HCT116 (cell line): Measurements from ENCODE around the gene SPG11. TPM values are rescaled to one million over a fixed set of nuclear protein-coding genes. Genes with fewer than 3 reads are reported as not detected.

Source experiments
- ATAC-seq: fragments of 200-7000 bp; cut with Tn5 transposase; 2 replicates; pipeline ENCODE4 v1.9.1; 2020; ENCODE audit warnings: mild to moderate bottlenecking, moderate library complexity
- BruUV-seq: library from RNA; stranded (reverse); fragments of 400-500 nt; replicated peaks from 2 replicates; lab custom pipeline; 2021; lab: Mats Ljungman, UMichigan
- CTCF ChIA-PET: fragments of 300-600 bp; sonication (Branson Sonifier 250); formaldehyde crosslinking; loops from one replicate; lab custom pipeline; 2021; ENCODE audit warnings: antibody characterized with exemption; lab: Charles Lee
- POLR2A ChIA-PET: fragments of 300-600, 350-600 bp; sonication (Branson Sonifier 250); formaldehyde crosslinking; loops from one replicate; lab custom pipeline; 2021; ENCODE audit warnings: antibody characterized with exemption; lab: Charles Lee
- RAD21 ChIA-PET, 2 experiments: fragments of 300-600 bp; sonication (Branson Sonifier 250); formaldehyde crosslinking; loops; one replicate each; lab custom pipeline; 2023; ENCODE audit warnings: low total read pairs in 2 of 2; ENCODE audit not compliant: uncharacterized antibody in 2 of 2, unreplicated experiment in 2 of 2, low non-redundant PET in 1 of 2; lab: Charles Lee
- DNase-seq: peaks from one replicate; pipeline ENCODE4 v3.0.0-alpha.2; 2010; ENCODE audit warnings: low read depth, low spot score
- H2AFZ ChIP-seq: fragments of 200-600 bp; shearing (Covaris generic), sonication (generic); 2 replicates; pipeline ENCODE4 v1.6.1; 2017; ENCODE audit warnings: low read depth, mixed run types, mixed read lengths, antibody characterized with exemption, low read length; ENCODE audit not compliant: poor library complexity, severe bottlenecking
- H3K27ac ChIP-seq: 2 replicates; pipeline ENCODE4 v1.5.1; 2012; ENCODE audit warnings: low read depth, low read length
- H3K27me3 ChIP-seq: fragments of 200-600 bp; sonication (generic); 2 replicates; pipeline ENCODE4 v1.6.1; 2016; ENCODE audit warnings: mixed run types, low read length, mixed read lengths; ENCODE audit not compliant: insufficient read depth
- H3K36me3 ChIP-seq, 2 experiments: fragments of 200-500 bp in 1 of 2; fragments of 200-600 bp in 1 of 2; sonication (Bioruptor generic) in 1 of 2; sonication (generic) in 1 of 2; 2 replicates each; pipeline versions ENCODE4 v1.5.1 to v1.6.1; 2014 to 2016; ENCODE audit warnings: low read length in 2 of 2, inconsistent platforms in 1 of 2, mixed read lengths in 1 of 2, mixed run types in 1 of 2; ENCODE audit not compliant: insufficient read depth in 2 of 2, control insufficient read depth in 1 of 2
- H3K4me1 ChIP-seq, 2 experiments: fragments of 200-600 bp in 1 of 2; sonication (generic) in 1 of 2; 2 replicates each; pipeline versions ENCODE4 v1.5.1 to v1.6.1; 2012 to 2017; ENCODE audit warnings: low read length in 2 of 2, inconsistent platforms in 1 of 2, mild to moderate bottlenecking in 1 of 2, mixed read lengths in 1 of 2, mixed run types in 1 of 2, moderate library complexity in 1 of 2; ENCODE audit not compliant: insufficient read depth in 2 of 2, control insufficient read depth in 1 of 2
- H3K4me2 ChIP-seq: fragments of 200-600 bp; sonication (generic); 2 replicates; pipeline ENCODE4 v1.6.1; 2017; ENCODE audit warnings: mixed run types, low read length, mixed read lengths
- H3K4me3 ChIP-seq, 2 experiments: fragments of 200-600 bp in 1 of 2; sonication (generic) in 1 of 2; replicated peaks in 1 of 2; 2 replicates each; pipeline ENCODE4 v1.5.1; 2011 to 2016; ENCODE audit warnings: low read length in 2 of 2, control low read depth in 1 of 2, low read depth in 1 of 2, mild to moderate bottlenecking in 1 of 2, mixed read lengths in 1 of 2, mixed run types in 1 of 2
- H3K79me2 ChIP-seq: fragments of 200-600 bp; sonication (generic); 2 replicates; pipeline ENCODE4 v1.6.1; 2017; ENCODE audit warnings: mild to moderate bottlenecking, mixed run types, low read length, moderate library complexity, mixed read lengths; ENCODE audit not compliant: insufficient read depth
- H3K9ac ChIP-seq: fragments of 200-600 bp; sonication (generic); 2 replicates; pipeline ENCODE4 v1.6.1; 2016; ENCODE audit warnings: low read length, mixed read lengths
- H3K9me2 ChIP-seq: fragments of 200-600 bp; sonication (generic), shearing (Covaris generic); 2 replicates; pipeline ENCODE4 v1.6.1; 2017; ENCODE audit warnings: mixed run types, mild to moderate bottlenecking, moderate library complexity; ENCODE audit not compliant: insufficient read depth
- H3K9me3 ChIP-seq, 2 experiments: fragments of 200-500 bp in 1 of 2; fragments of 200-600 bp in 1 of 2; sonication (Bioruptor generic) in 1 of 2; sonication (generic) in 1 of 2; 2 replicates each; pipeline ENCODE4 v1.6.1; 2014 to 2017; ENCODE audit warnings: low read length in 2 of 2, mixed read lengths in 2 of 2, inconsistent platforms in 1 of 2, low read depth in 1 of 2, mild to moderate bottlenecking in 1 of 2, mixed run types in 1 of 2, moderate library complexity in 1 of 2; ENCODE audit not compliant: control insufficient read depth in 1 of 2, insufficient read depth in 1 of 2
- H4K20me1 ChIP-seq: fragments of 200-600 bp; sonication (generic), shearing (Covaris generic); 2 replicates; pipeline ENCODE4 v1.6.1; 2017; ENCODE audit warnings: mixed run types, mild to moderate bottlenecking, moderate library complexity; ENCODE audit not compliant: insufficient read depth
- EZH2phosphoT487 ChIP-seq: fragments of 200-600 bp; IDR thresholded peaks from 2 replicates; pipeline ENCODE4 v1.6.1; 2018; ENCODE audit warnings: antibody characterized with exemption, borderline replicate concordance
- POLR2AphosphoS5 ChIP-seq: IDR thresholded peaks from 2 replicates; pipeline ENCODE4 v1.6.1; 2011; ENCODE audit warnings: mild to moderate bottlenecking, low read depth, low read length, moderate library complexity
- TCF7L2 ChIP-seq: IDR thresholded peaks from 2 replicates; pipeline ENCODE4 v1.7.0; 2011; ENCODE audit warnings: borderline replicate concordance, inconsistent platforms; ENCODE audit not compliant: insufficient read depth, insufficient read length; ENCODE audit errors: extremely low read depth
- ZBTB33 ChIP-seq: IDR thresholded peaks from 2 replicates; pipeline ENCODE4 v1.6.1; 2011; ENCODE audit warnings: mild to moderate bottlenecking, low read length, moderate library complexity; ENCODE audit not compliant: insufficient replicate concordance; ENCODE audit errors: extremely low read depth
- intact Hi-C: fragments of 100-400 bp; cut with micrococcal nuclease; formaldehyde crosslinking; loops from 2 replicates; pipeline ENCODE4 v1.10.0; 2022
- total RNA-seq: library from RNA; stranded (reverse); gene quantifications from one replicate; pipeline ENCODE4 v1.2.1, GENCODE V29; 2021; ENCODE audit not compliant: unreplicated experiment
- TF ChIP-seq, protein P1 (sequence below), 3 experiments: fragments of 200-600 bp in 1 of 3; sonication (generic) in 1 of 3; IDR thresholded peaks in 2 of 3; conservative IDR thresholded peaks in 1 of 3; 2 replicates each; pipeline ENCODE4 v1.5.1; 2012 to 2017; ENCODE audit warnings: low read depth in 2 of 3, low read length in 2 of 3, antibody characterized with exemption in 1 of 3, borderline replicate concordance in 1 of 3, control low read depth in 1 of 3, mild to moderate bottlenecking in 1 of 3, mixed read lengths in 1 of 3, mixed run types in 1 of 3, moderate library complexity in 1 of 3; ENCODE audit not compliant: insufficient read depth in 1 of 3

The SPG11 gene
- total RNA-seq, 1 experiment from 2014 or later: 34.8 TPM

DNA sequence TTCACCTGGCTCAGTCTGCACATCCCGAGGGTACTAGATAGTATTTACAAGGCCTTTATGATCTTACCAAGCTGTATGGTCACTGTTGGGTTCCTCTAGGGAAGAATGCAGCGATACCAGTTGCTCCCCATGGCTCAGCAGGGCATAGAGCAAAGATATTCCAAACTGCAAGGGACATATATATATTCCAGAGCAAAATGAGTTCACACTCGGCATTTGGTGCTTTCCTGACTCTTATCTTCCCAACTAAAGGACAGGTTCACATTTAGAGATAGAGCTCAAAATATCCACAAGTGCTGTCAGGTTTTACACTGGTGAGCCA lies 3.5 kb upstream of the SPG11 start:
- CTCF ChIA-PET: no interaction called here
- intact Hi-C loops: no loop called here
- no TSS peak for BruUV-seq
- DNase-seq (no peak), ATAC-seq (no peak)
- H3K27me3 ChIP-seq: no peaks in the 10 kb centered on the region
- H3K4me2 ChIP-seq: no peak overlapping the region
- no peak for TF ChIP-seq EZH2phosphoT487
- no peak for TF ChIP-seq TCF7L2
- TF ChIP-seq ZBTB33: no peak
- TF ChIP-seq, protein P1, sequence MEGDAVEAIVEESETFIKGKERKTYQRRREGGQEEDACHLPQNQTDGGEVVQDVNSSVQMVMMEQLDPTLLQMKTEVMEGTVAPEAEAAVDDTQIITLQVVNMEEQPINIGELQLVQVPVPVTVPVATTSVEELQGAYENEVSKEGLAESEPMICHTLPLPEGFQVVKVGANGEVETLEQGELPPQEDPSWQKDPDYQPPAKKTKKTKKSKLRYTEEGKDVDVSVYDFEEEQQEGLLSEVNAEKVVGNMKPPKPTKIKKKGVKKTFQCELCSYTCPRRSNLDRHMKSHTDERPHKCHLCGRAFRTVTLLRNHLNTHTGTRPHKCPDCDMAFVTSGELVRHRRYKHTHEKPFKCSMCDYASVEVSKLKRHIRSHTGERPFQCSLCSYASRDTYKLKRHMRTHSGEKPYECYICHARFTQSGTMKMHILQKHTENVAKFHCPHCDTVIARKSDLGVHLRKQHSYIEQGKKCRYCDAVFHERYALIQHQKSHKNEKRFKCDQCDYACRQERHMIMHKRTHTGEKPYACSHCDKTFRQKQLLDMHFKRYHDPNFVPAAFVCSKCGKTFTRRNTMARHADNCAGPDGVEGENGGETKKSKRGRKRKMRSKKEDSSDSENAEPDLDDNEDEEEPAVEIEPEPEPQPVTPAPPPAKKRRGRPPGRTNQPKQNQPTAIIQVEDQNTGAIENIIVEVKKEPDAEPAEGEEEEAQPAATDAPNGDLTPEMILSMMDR (IDR thresholded peaks at IDR 0.05 in 2 of 3, conservative IDR thresholded peaks at IDR 0.05 in 1 of 3; ENCODE audit: borderline replicate concordance in 1 of 3, insufficient read depth in 1 of 3, low read depth in 2 of 3, low read length in 2 of 3): no peak
- no peak for TF ChIP-seq POLR2AphosphoS5
- H4K20me1 ChIP-seq: no peaks in the 10 kb centered on the region
- no peak overlapping the region for H3K27ac ChIP-seq
- H3K79me2 ChIP-seq: peaks cover 14% of the 10 kb centered on the region
- no peak overlapping the region for H3K9ac ChIP-seq
- H3K36me3 ChIP-seq: no peaks in the 10 kb centered on the region
- H2AFZ ChIP-seq: no peak overlapping the region
- POLR2A ChIA-PET: interaction anchor here (0.7 kb wide), 1 partner anchor 70 kb away, joined by 3 read pairs; the partner anchor contains the start of gene TRIM69
- no peaks in the 10 kb centered on the region for H3K9me2 ChIP-seq
- no peak overlapping the region for H3K4me3 ChIP-seq
- H3K9me3 ChIP-seq: no peaks in the 10 kb centered on the region
- RAD21 ChIA-PET: no interaction called here
- peaks cover 5 to 11% of the 10 kb centered on the region in 2 experiments for H3K4me1 ChIP-seq
